H1 (cell line): ENCODE results near the gene TMIGD3. TPM values are rescaled to one million over a fixed set of nuclear protein-coding genes. Genes with fewer than 3 reads are reported as not detected.

ENCODE experiments used
- polyA plus RNA-seq, 7 experiments: library from polyadenylated mRNA; depleted of rRNA in 3 of 7; stranded (reverse) in 5 of 7; unstranded in 2 of 7; fragments of >200 nt in 5 of 7; fragments of 200-250 nt in 2 of 7; gene quantifications; 1 replicate in 5 of 7; 2 replicates in 1 of 7; 4 replicates in 1 of 7; pipeline versions ENCODE4 v1.2.1 to v1.2.3, GENCODE V29; 2011 to 2013; ENCODE audit warnings: missing spikeins in 2 of 7, mixed read lengths in 2 of 7
- small RNA-seq: library from polyadenylated mRNA; stranded (forward); fragments of <200 nt; extraction: miRNeasy Mini kit (QIAGEN cat#:217004); gene quantifications from one replicate; pipeline ENCODE3, GENCODE V24; 2013; ENCODE audit not compliant: insufficient read depth
- total RNA-seq: library from RNA; stranded (reverse); fragmentation: NEBNext Ultra II Directional; extraction: Animal tissue kit (Norgen Biotek cat#: 25700); gene quantifications from 2 replicates; pipeline ENCODE4 v1.2.1, GENCODE V29; 2021

The TMIGD3 gene
- total and polyA plus RNA-seq, 2 of the 8 experiments (the other 6 are each of a cell fraction or from before 2014, with no cell fraction given) = not detected

Small RNAs within 50 kb of the gene (small RNA-seq; reads per million reads assigned to genes)
- gene RF00019 = not detected
- not detected for gene RNU6-792P

Other genes starting within 250 kb of the TMIGD3 start
- not detected in 2 replicates for gene CHIA, start 212.8 kb downstream of the TMIGD3 start, total RNA-seq
- not detected in 2 replicates for gene CHIA, start 212.8 kb downstream of the TMIGD3 start, polyA plus RNA-seq (2011; rRNA removed)
- gene OVGP1, start 75.9 kb downstream of the TMIGD3 start, total RNA-seq = 0.33 and 0.80 TPM in 2 replicates
- gene OVGP1, start 75.9 kb downstream of the TMIGD3 start, polyA plus RNA-seq (2011; rRNA removed) = 1.2 and 1.7 TPM in 2 replicates
- 61.6 and 66.0 TPM in 2 replicates for gene WDR77, start 54.4 kb downstream of the TMIGD3 start, total RNA-seq
- 139 and 156 TPM in 2 replicates for gene WDR77, start 54.4 kb downstream of the TMIGD3 start, polyA plus RNA-seq (2011; rRNA removed)
- gene ATP5PB, start 54.2 kb downstream of the TMIGD3 start, total RNA-seq = 252 and 262 TPM in 2 replicates
- gene ATP5PB, start 54.2 kb downstream of the TMIGD3 start, polyA plus RNA-seq (2011; rRNA removed) = 129 and 232 TPM in 2 replicates
- gene C1orf162, start 29.6 kb downstream of the TMIGD3 start, total RNA-seq = 0.13 and 0.42 TPM in 2 replicates
- 0.42 and 0.86 TPM in 2 replicates for gene C1orf162, start 29.6 kb downstream of the TMIGD3 start, polyA plus RNA-seq (2011; rRNA removed)
- not detected in 2 replicates for gene ADORA3, start within 50 bp of the TMIGD3 start, total RNA-seq
- 0.03 TPM in 1 of 2 replicates, not detected in the other for gene ADORA3, start within 50 bp of the TMIGD3 start, polyA plus RNA-seq (2011; rRNA removed)
- gene RAP1A, start 116.2 kb upstream of the TMIGD3 start, total RNA-seq = 30.6 and 35.8 TPM in 2 replicates
- 5.3 and 10.9 TPM in 2 replicates for gene RAP1A, start 116.2 kb upstream of the TMIGD3 start, polyA plus RNA-seq (2011; rRNA removed)
- gene INKA2, start 235.8 kb upstream of the TMIGD3 start, total RNA-seq = 10.9 and 11.5 TPM in 2 replicates
- gene INKA2, start 235.8 kb upstream of the TMIGD3 start, polyA plus RNA-seq (2011; rRNA removed) = 4.2 and 5.7 TPM in 2 replicates